ENCODE results near the gene FXR1. TPM values are rescaled to one million over a fixed set of nuclear protein-coding genes. Genes with fewer than 3 reads are reported as not detected.

The FXR1 gene
- total and polyA plus RNA-seq, 10 of the 15 experiments (the other 5 are each of a cell fraction or from before 2014, with no cell fraction given), result 38.5 to 159 (median 102) TPM

GRCh38 chr3:180961087-180961486 lies 48.6 kb downstream of the FXR1 start:
- Histone ChIP-seq H3K27ac (ENCODE audit: control insufficient read depth, insufficient read depth) (no peak overlapping the region), H3K4me2 (ENCODE audit: control insufficient read depth, insufficient read depth) (no peak overlapping the region), H4K20me1 (ENCODE audit: control insufficient read depth, insufficient read depth) (no peaks in the 10 kb centered on the region), H2AFZ (ENCODE audit: control insufficient read depth, low read depth, low read length) (no peak overlapping the region), H3K4me1 (ENCODE audit: control insufficient read depth, insufficient read depth, low read length) (no peaks in the 10 kb centered on the region), H3K9me3 (replicated peaks; ENCODE audit: control insufficient read depth, insufficient read depth, low read length) (no peaks in the 10 kb centered on the region), H3K79me2 (ENCODE audit: control insufficient read depth, insufficient read depth, low read length) (no peaks in the 10 kb centered on the region), H3K9ac (ENCODE audit: control insufficient read depth, insufficient read depth, low read length) (no peak overlapping the region), H3K36me3 (ENCODE audit: control insufficient read depth in 2 of 2, insufficient read depth in 2 of 2, low read length in 1 of 2) (peaks cover 0 to 34% of the 10 kb centered on the region in 2 experiments; a peak in 3 of 4 replicates), H3K27me3 (replicated peaks in 1 of 2; ENCODE audit: control insufficient read depth in 2 of 2, insufficient read depth in 2 of 2, low read length in 1 of 2) (no peaks in the 10 kb centered on the region), H3K4me3 (no peak overlapping the region)
- FAIRE-seq (no peak), ATAC-seq (no peak), DNase-seq (ENCODE audit: low read depth, low spot score) (no peak)
- WGBS (ENCODE audit: insufficient coverage, insufficient replicate concordance, low lambda C conversion rate, missing lambda C conversion rate), result 100% methylated on average over 3 of the region's 3 CpGs
- RAD21 ChIA-PET (ENCODE audit: unreplicated experiment), result no interaction called here
- POLR2A ChIA-PET, result no interaction called here
- intact Hi-C loops (cut with micrococcal nuclease; ENCODE audit: unreplicated experiment), result no loop called here
- BruUV-seq (replicated peaks), result no TSS peak
- TF ChIP-seq CREM (IDR thresholded peaks at IDR 0.05; ENCODE audit: low read depth), result no peak
- no peak for TF ChIP-seq POLR2A (IDR thresholded peaks at IDR 0.05; ENCODE audit: low read depth, low read length)
- no peak for TF ChIP-seq ZNF207 (IDR thresholded peaks at IDR 0.05; ENCODE audit: borderline replicate concordance)
- TF ChIP-seq MLLT1 (IDR thresholded peaks at IDR 0.05), result no peak
- no peak for TF ChIP-seq NR2F1 (conservative IDR thresholded peaks at IDR 0.05)
- TF ChIP-seq TBL1XR1 (IDR thresholded peaks at IDR 0.05; ENCODE audit: low read depth, low read length), result no peak
- TF ChIP-seq TAF1 (IDR thresholded peaks at IDR 0.05; ENCODE audit: borderline replicate concordance, low read depth, low read length), result no peak
- TF ChIP-seq ZNF687 (IDR thresholded peaks at IDR 0.05), result no peak
- TF ChIP-seq POU2F2 (IDR thresholded peaks at IDR 0.05; ENCODE audit: borderline replicate concordance, low read depth, low read length), result no peak
- no peak for TF ChIP-seq NR2C2 (IDR thresholded peaks at IDR 0.05; ENCODE audit: borderline replicate concordance, control insufficient read depth, insufficient read length, low read depth)
- TF ChIP-seq RB1 (IDR thresholded peaks at IDR 0.05; ENCODE audit: borderline replicate concordance), result no peak
- in situ Hi-C loops (cut with MboI), result no loop called here
- CTCF ChIA-PET, result interaction anchor here (1.1 to 2.4 kb wide), 2 partner anchors 8 to 10 kb away, joined by 3 to 10 read pairs; no protein-coding TSS in a partner anchor
- SMC1A ChIA-PET (ENCODE audit: uncharacterized antibody, unreplicated experiment), result interaction anchor here (0.9 kb wide), 1 partner anchor 32 kb away, joined by 3 read pairs; no protein-coding TSS in a partner anchor
